HEK293T (cell line): ENCODE measurements around the gene ACBD6.

Experiments used
- CTCF ChIA-PET: fragments of 350-600 bp; formaldehyde crosslinking; extraction: SDS; loops from one replicate; lab custom pipeline; 2021; ENCODE audit warnings: antibody characterized with exemption, inconsistent platforms; lab: Yijun Ruan, JAX
- POLR2A ChIA-PET: fragments of 350-600 bp; formaldehyde crosslinking; extraction: SDS; loops from one replicate; lab custom pipeline; 2020; ENCODE audit warnings: antibody characterized with exemption, inconsistent platforms; lab: Yijun Ruan, JAX
- DNase-seq: peaks from one replicate; pipeline ENCODE4 v3.0.0; 2012; ENCODE audit warnings: mixed read lengths; ENCODE audit errors: extremely low spot score
- ARNT ChIP-seq: fragments of 450-650 bp; IDR thresholded peaks from 2 replicates; pipeline ENCODE4 v1.6.1; 2017; ENCODE audit warnings: mild to moderate bottlenecking
- BHLHE40 ChIP-seq: fragments of 450-650 bp; IDR thresholded peaks from 2 replicates; pipeline ENCODE4 v1.6.1; 2016; ENCODE audit warnings: mild to moderate bottlenecking, moderate library complexity, borderline replicate concordance
- CTBP1 ChIP-seq: fragments of 450-650 bp; IDR thresholded peaks from 2 replicates; pipeline ENCODE4 v1.6.1; 2016; ENCODE audit warnings: borderline replicate concordance
- ELF4 ChIP-seq: fragments of 450-650 bp; IDR thresholded peaks from 2 replicates; pipeline ENCODE4 v1.6.1; 2017; ENCODE audit warnings: antibody characterized with exemption
- FOXA1 ChIP-seq: fragments of 450-650 bp; IDR thresholded peaks from 2 replicates; pipeline ENCODE4 v1.6.1; 2016; ENCODE audit warnings: mild to moderate bottlenecking
- FOXK2 ChIP-seq: fragments of 450-650 bp; IDR thresholded peaks from 2 replicates; pipeline ENCODE4 v1.6.1; 2016; ENCODE audit warnings: mild to moderate bottlenecking
- FOXM1 ChIP-seq: fragments of 450-650 bp; IDR thresholded peaks from 2 replicates; pipeline ENCODE4 v1.6.1; 2017; ENCODE audit warnings: mild to moderate bottlenecking, borderline replicate concordance
- HDGF ChIP-seq: fragments of 450-650 bp; IDR thresholded peaks from 2 replicates; pipeline ENCODE4 v1.6.1; 2017; ENCODE audit warnings: antibody characterized with exemption, borderline replicate concordance
- L3MBTL2 ChIP-seq: fragments of 450-650 bp; conservative IDR thresholded peaks from 2 replicates; pipeline ENCODE4 v1.6.1; 2016; ENCODE audit warnings: mild to moderate bottlenecking
- LEF1 ChIP-seq: fragments of 450-650 bp; IDR thresholded peaks from 2 replicates; pipeline ENCODE4 v1.6.1; 2017; ENCODE audit warnings: mild to moderate bottlenecking, borderline replicate concordance
- NFRKB ChIP-seq: fragments of 450-650 bp; IDR thresholded peaks from 2 replicates; pipeline ENCODE4 v1.6.1; 2016; ENCODE audit warnings: mild to moderate bottlenecking, moderate library complexity
- PKNOX1 ChIP-seq: fragments of 450-650 bp; IDR thresholded peaks from 2 replicates; pipeline ENCODE4 v1.6.1; 2016
- SP1 ChIP-seq: fragments of 450-650 bp; IDR thresholded peaks from 2 replicates; pipeline ENCODE4 v1.6.1; 2017
- SUZ12 ChIP-seq: fragments of 450-650 bp; IDR thresholded peaks from 2 replicates; pipeline ENCODE4 v1.6.1; 2016; ENCODE audit warnings: mild to moderate bottlenecking
- TARDBP ChIP-seq: fragments of 450-650 bp; IDR thresholded peaks from 2 replicates; pipeline ENCODE4 v1.6.1; 2016
- ZNF384 ChIP-seq: fragments of 450-650 bp; IDR thresholded peaks from 2 replicates; pipeline ENCODE4 v1.6.1; 2016

ACBD6 gene

GRCh38 chr1:180365039-180365438, 137.3 kb downstream of the ACBD6 start:
- TF ChIP-seq SP1 (no peak), SUZ12 (no peak), BHLHE40 (no peak), FOXK2 (no peak), NFRKB (no peak), ARNT (no peak), FOXM1 (no peak), TARDBP (no peak), LEF1 (no peak), ELF4 (no peak), CTBP1 (no peak), L3MBTL2 (no peak), PKNOX1 (no peak), HDGF (no peak), ZNF384 (no peak), FOXA1 (no peak)
- POLR2A ChIA-PET: no interaction called here
- DNase-seq: peak; percentile 30
- CTCF ChIA-PET: interaction anchor here (1.1 kb wide), 1 partner anchor 177 kb away, joined by 3 read pairs; no protein-coding TSS in a partner anchor

GRCh38 chr1:180363246-180363995, 139.0 kb downstream of the ACBD6 start:
- no peak for TF ChIP-seq ZNF384
- no peak for TF ChIP-seq BHLHE40
- DNase-seq: no peak
- CTCF ChIA-PET: interaction anchor here (0.6 to 1.0 kb wide), 2 partner anchors 111 to 117 kb away, joined by 3 to 6 read pairs; no protein-coding TSS in a partner anchor
- POLR2A ChIA-PET: no interaction called here

- CTCF ChIA-PET: interaction anchor here (0.6 kb wide), 1 partner anchor 49 kb away, joined by 3 read pairs; no protein-coding TSS in a partner anchor
- POLR2A ChIA-PET: no interaction called here
Measured at GRCh38 chr1:180360333-180361075, 141.9 kb downstream of the ACBD6 start.

GRCh38 chr1:180358649-180359048, 143.7 kb downstream of the ACBD6 start:
- ChIA-PET POLR2A (no interaction called here), CTCF (no interaction called here)
- no peak for TF ChIP-seq L3MBTL2
- TF ChIP-seq HDGF: no peak
- no peak for TF ChIP-seq ZNF384
- no peak for TF ChIP-seq FOXM1
- DNase-seq: no peak

More at GRCh38 chr1:180360333-180361075, 141.9 kb downstream of the ACBD6 start:
- no peak for DNase-seq
- TF ChIP-seq PKNOX1 (peak; percentile 17; the same call in 1 of the 2 replicates), LEF1 (no peak)

- ChIA-PET POLR2A (interaction anchor here (1.2 kb wide), 1 partner anchor 10 kb away, joined by 4 read pairs; no protein-coding TSS in a partner anchor), CTCF (interaction anchor here (1.2 kb wide), 1 partner anchor 10 kb away, joined by 4 read pairs; no protein-coding TSS in a partner anchor)
- TF ChIP-seq FOXM1: no peak
- TF ChIP-seq FOXK2: no peak
- no peak for TF ChIP-seq LEF1
- TF ChIP-seq TARDBP: no peak
- no peak for TF ChIP-seq PKNOX1
- no peak for TF ChIP-seq FOXA1
- no peak for TF ChIP-seq ELF4
- TF ChIP-seq ZNF384: no peak
- no peak for TF ChIP-seq SP1
- no peak for TF ChIP-seq CTBP1
- no peak for TF ChIP-seq L3MBTL2
- DNase-seq: no peak
Measured at GRCh38 chr1:180353945-180354344, 148.4 kb downstream of the ACBD6 start.

- TF ChIP-seq BHLHE40: no peak
- TF ChIP-seq PKNOX1: no peak
- TF ChIP-seq SP1: no peak
- TF ChIP-seq FOXK2: no peak
- TF ChIP-seq NFRKB: no peak
- TF ChIP-seq LEF1: no peak
- TF ChIP-seq L3MBTL2: no peak
- TF ChIP-seq ARNT: no peak
- no peak for TF ChIP-seq FOXA1
- TF ChIP-seq SUZ12: no peak
- no peak for TF ChIP-seq HDGF
- POLR2A ChIA-PET: no interaction called here
- CTCF ChIA-PET: no interaction called here
- DNase-seq: no peak
Measured at GRCh38 chr1:180352588-180352987, 149.8 kb downstream of the ACBD6 start.
